Activated CD4-positive, alpha-beta T cell treated with anti-CD3 and anti-CD28 coated beads, Interleukin-2, amount 10 ng/mL, durations not matched to agents 24 days and 14 days (primary cell): Measurements from ENCODE around the gene ZNF420. TPM values are rescaled to one million over a fixed set of nuclear protein-coding genes. Genes with fewer than 3 reads are reported as not detected.
"Not testable (repeated sequence)": the region's sequence is repeated elsewhere in the genome, so short reads cannot be mapped to it uniquely, and the experiment has no call there.

Experiments
- DNase-seq: peaks from one replicate; pipeline ENCODE4 v3.0.0; 2022
- H3K27ac Mint-ChIP-seq: one replicate; pipeline ENCODE4 v1.8.0; 2022; ENCODE audit warnings: mild to moderate bottlenecking, mixed read lengths
- H3K27me3 Mint-ChIP-seq: one replicate; pipeline ENCODE4 v1.8.0; 2022; ENCODE audit warnings: mixed read lengths
- H3K36me3 Mint-ChIP-seq: one replicate; pipeline ENCODE4 v1.8.0; 2022; ENCODE audit warnings: low read depth, mild to moderate bottlenecking, mixed read lengths
- H3K4me1 Mint-ChIP-seq: one replicate; pipeline ENCODE4 v1.8.0; 2021; ENCODE audit warnings: mixed read lengths
- H3K4me3 Mint-ChIP-seq: one replicate; pipeline ENCODE4 v1.8.0; 2022; ENCODE audit warnings: mild to moderate bottlenecking, moderate library complexity, mixed read lengths
- H3K9me3 Mint-ChIP-seq: one replicate; pipeline ENCODE4 v1.8.0; 2021; ENCODE audit warnings: mixed read lengths
- intact Hi-C: fragments of 100-400 bp; cut with micrococcal nuclease; formaldehyde crosslinking; loops from one replicate; pipeline ENCODE4 v1.15.1; 2023
- total RNA-seq: library from RNA; stranded (reverse); gene quantifications from 2 replicates; pipeline ENCODE4 v1.2.3, GENCODE V29; 2022

The ZNF420 gene
- total RNA-seq, 1 donor from 2014 or later: 11.9 TPM

DNA sequence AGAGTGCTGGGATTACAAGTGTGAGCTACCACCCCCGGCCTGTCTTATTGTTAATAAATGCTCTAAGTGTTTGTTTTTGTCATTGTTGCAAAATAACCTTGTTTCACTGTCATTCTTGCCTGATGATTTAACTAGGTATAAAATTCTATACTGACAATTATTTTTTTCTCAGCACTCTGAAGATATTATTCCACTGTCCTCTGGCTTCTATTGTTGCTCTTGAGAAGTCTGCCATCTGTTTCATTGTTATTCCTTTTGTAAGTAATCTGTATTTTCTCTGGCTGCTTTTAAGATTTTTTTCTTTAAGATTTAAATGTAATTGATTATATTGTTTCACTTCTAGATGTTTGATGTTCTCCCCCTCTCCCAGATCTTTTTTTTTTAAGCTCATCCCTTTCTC lies 17.6 kb downstream of the ZNF420 start:
- Mint-ChIP-seq H3K27me3 (no peaks in the 10 kb centered on the region), H3K4me3 (no peak overlapping the region), H3K9me3 (peaks cover 35% of the 10 kb centered on the region), H3K4me1 (no peaks in the 10 kb centered on the region), H3K27ac (no peak overlapping the region), H3K36me3 (peaks cover 90% of the 10 kb centered on the region)
- no peak for DNase-seq
- intact Hi-C loops: no loop called here

DNA sequence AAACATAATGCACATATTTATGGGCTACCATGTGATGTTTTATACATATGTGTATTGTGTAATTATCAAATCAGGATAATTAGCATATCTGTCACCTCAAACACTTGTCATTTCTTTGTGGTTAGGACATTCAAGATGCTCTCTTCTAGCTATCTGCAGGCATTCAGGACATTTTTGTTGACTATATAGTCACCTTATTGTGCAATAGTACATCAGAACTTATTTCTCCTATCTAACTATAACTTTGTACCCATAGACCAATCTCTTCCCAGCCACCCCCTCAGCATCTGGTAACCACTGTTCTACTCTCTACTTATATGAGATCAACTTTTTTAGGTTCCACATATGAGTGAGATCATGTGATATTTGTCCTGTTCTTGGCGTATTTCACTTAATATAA lies 20.3 kb downstream of the ZNF420 start:
- peaks cover 89% of the 10 kb centered on the region for H3K36me3 Mint-ChIP-seq
- H3K4me3 Mint-ChIP-seq: no peak overlapping the region
- H3K4me1 Mint-ChIP-seq: no peaks in the 10 kb centered on the region
- DNase-seq: no peak
- peaks cover 34% of the 10 kb centered on the region for H3K9me3 Mint-ChIP-seq
- H3K27ac Mint-ChIP-seq: no peak overlapping the region
- no peaks in the 10 kb centered on the region for H3K27me3 Mint-ChIP-seq
- intact Hi-C loops: no loop called here

DNA sequence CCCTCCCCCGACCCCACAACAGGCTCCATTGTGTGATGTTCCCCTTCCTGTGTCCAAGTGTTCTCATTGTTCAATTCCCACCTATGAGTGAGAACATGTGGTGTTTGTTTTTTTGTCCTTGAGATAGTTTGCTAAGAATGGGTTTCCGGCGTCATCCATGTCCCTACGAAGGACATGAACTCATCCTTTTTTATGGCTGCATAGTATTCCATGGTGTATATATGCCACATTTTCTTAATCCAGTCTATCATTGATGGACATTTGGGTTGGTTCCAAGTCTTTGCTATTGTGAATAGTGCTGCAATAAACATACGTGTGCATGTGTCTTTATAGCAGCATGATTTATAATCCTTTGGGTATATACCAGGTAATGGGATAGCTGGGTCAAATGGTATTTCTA lies 25.9 kb downstream of the ZNF420 start:
- H3K4me1 Mint-ChIP-seq, H3K4me3 Mint-ChIP-seq, DNase-seq, H3K27ac Mint-ChIP-seq, intact Hi-C loops, H3K27me3 Mint-ChIP-seq: not testable (repeated sequence)
- Mint-ChIP-seq H3K36me3 (peaks cover 84% of the 10 kb centered on the region), H3K9me3 (peaks cover 34% of the 10 kb centered on the region)

DNA sequence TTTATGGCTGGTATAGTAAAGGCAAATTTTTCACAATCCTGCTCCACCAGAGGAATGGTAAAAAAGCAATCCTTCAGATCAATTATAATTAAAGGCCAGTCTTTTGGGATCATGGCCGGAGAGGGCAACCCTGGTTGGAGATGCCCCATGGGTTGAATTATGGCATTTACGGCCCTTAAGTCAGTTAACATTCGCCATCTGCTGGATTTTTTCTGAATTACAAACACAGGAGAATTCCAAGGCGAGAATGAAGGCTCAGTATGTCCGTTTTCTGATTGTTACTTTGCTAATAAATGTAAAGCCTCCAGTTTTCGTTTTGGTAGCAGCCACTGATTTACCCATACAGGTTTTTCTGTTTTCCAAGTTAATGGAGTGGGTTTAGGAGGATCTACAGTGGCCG lies 33.5 kb downstream of the ZNF420 start:
- DNase-seq, H3K4me3 Mint-ChIP-seq, H3K27me3 Mint-ChIP-seq, H3K27ac Mint-ChIP-seq, intact Hi-C loops, H3K4me1 Mint-ChIP-seq: not testable (repeated sequence)
- Mint-ChIP-seq H3K36me3 (peaks cover 83% of the 10 kb centered on the region), H3K9me3 (peaks cover 41% of the 10 kb centered on the region)

DNA sequence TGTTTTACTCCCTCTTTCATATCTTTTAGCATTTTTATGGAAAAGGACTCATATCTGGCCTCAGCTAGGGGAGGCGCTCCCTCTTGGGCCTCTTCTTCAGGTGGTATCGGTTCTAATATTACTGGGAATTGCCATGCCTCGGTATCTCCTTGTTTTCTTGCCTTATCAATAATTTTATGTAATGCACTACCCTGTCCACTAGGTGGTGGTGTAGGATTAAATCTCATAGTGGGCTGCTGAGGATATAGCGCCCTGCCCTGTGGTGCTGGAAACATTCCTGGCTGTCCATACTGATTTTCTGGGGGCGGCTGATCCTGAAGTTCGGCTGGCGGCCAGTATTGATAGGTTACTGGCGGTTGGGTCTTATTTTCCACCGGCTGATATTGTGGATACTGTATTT lies 35.8 kb downstream of the ZNF420 start:
- DNase-seq: no peak
- H3K27me3 Mint-ChIP-seq: no peaks in the 10 kb centered on the region
- no peaks in the 10 kb centered on the region for H3K4me1 Mint-ChIP-seq
- H3K4me3 Mint-ChIP-seq: no peak overlapping the region
- intact Hi-C loops: no loop called here
- no peak overlapping the region for H3K27ac Mint-ChIP-seq
- peaks cover 32% of the 10 kb centered on the region for H3K9me3 Mint-ChIP-seq
- peaks cover 64% of the 10 kb centered on the region for H3K36me3 Mint-ChIP-seq

DNA sequence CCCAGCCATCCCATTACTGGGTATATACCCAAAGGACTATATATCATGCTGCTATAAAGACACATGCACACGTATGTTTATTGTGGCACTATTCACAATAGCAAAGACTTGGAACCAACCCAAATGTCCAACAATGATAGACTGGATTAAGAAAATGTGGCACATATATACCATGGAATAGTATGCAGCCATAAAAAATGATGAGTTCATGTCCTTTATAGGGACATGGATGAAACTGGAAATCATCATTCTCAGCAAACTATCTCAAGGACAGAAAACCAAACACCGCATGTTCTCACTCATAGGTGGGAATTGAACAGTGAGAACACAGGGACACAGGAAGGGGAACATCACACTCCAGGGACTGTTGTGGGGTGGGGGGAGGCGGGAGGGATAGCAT lies 43.9 kb downstream of the ZNF420 start:
- H3K9me3 Mint-ChIP-seq: peaks cover 13% of the 10 kb centered on the region

DNA sequence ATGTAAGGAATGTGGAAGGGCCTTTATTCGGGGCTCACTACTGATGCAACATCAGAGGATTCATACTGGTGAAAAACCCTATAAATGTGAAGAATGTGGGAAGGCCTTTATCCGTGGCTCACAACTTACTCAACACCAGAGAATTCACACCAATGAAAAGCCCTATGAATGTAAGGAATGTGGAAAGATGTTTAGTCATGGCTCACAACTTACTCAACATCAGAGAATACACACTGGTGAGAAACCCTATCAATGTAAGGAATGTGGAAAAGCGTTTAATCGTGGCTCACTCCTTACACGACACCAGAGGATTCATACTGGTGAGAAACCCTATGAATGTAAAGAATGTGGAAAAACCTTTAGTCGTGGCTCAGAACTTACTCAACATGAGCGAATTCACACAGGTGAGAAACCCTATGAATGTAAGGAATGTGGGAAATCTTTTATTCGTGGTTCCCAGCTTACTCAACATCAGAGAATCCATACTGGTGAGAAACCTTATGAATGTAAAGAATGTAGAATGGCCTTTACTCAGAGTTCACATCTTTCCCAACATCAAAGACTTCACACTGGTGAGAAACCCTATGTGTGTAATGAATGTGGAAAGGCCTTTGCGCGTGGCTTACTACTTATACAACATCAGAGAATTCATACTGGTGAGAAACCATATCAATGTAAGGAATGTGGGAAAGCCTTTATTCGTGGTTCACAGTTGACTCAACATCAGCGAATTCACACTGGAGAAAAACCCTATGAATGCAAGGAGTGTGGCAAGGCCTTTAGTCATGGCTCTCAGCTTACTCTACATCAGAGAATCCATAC lies 50.0 kb downstream of the ZNF420 start:
- Mint-ChIP-seq H3K27ac (no peak overlapping the region), H3K36me3 (peaks cover 46% of the 10 kb centered on the region), H3K4me1 (no peaks in the 10 kb centered on the region), H3K27me3 (no peaks in the 10 kb centered on the region), H3K9me3 (peaks cover 21% of the 10 kb centered on the region), H3K4me3 (no peak overlapping the region)
- intact Hi-C loops: no loop called here
- no peak for DNase-seq

More for the DNA sequence above, 43.9 kb downstream of the ZNF420 start:
- intact Hi-C loops, H3K27ac Mint-ChIP-seq, H3K4me3 Mint-ChIP-seq, DNase-seq, H3K27me3 Mint-ChIP-seq, H3K4me1 Mint-ChIP-seq: not testable (repeated sequence)
- H3K36me3 Mint-ChIP-seq: peaks cover 21% of the 10 kb centered on the region

DNA sequence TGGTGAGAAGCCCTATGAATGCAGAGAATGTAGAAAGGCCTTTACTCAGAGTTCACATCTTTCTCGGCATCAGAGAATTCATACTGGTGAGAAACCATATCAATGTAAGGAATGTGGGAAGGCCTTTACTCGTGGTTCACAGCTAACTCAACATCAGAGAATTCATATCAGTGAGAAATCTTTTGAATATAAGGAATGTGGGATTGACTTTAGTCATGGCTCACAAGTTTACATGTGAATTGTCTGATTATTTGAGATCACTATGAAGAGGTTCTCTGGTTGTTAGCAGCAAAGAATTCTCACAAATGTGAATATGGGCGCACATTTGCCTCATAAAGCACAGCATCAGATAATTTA lies 50.6 kb downstream of the ZNF420 start:
- no peaks in the 10 kb centered on the region for H3K4me1 Mint-ChIP-seq
- H3K27ac Mint-ChIP-seq: no peak overlapping the region
- H3K9me3 Mint-ChIP-seq: peaks cover 27% of the 10 kb centered on the region
- H3K27me3 Mint-ChIP-seq: no peaks in the 10 kb centered on the region
- H3K4me3 Mint-ChIP-seq: no peak overlapping the region
- DNase-seq: no peak
- intact Hi-C loops: no loop called here
- peaks cover 46% of the 10 kb centered on the region for H3K36me3 Mint-ChIP-seq

DNA sequence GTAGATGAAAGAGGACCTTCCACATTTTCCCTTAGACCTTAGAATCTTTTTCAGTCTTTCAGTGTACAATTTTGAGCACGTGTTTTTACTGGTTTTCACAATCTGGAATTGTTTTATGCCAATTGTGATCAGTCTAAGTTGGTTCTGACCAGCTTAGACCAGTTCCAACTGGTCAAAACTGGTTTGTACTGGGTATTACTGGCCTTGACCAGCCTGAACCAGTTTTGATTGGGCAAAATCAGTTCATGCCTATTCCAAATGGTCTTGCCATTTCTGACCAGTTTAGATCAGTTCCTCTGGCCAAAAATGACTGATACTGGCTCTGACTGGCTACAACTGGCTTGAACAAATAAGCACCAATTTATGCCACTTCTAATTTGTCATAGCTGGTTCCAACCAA lies 57.9 kb downstream of the ZNF420 start:
- H3K9me3 Mint-ChIP-seq: peaks cover 37% of the 10 kb centered on the region

DNA sequence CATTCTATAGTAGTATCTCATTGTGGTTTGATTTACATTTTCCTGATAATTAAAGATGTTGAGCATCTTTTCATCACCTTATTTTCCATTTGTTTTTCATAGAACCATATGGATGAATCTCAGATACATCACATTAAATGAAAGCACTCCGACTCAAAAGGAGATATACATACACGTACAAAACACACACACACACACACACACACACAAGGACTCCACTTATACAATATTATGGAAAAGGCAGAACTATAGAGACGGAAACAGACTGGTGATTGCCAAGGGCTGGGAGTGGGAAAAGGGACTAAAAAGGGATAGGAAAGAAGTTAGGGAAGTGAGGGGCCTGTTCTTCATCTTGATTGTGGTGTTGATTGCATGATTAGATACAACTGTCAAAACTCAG lies 70.0 kb downstream of the ZNF420 start:
- H3K9me3 Mint-ChIP-seq: peaks cover 40% of the 10 kb centered on the region

More for the DNA sequence above, 57.9 kb downstream of the ZNF420 start:
- intact Hi-C loops: no loop called here
- no peak for DNase-seq
- H3K36me3 Mint-ChIP-seq: peaks cover 5% of the 10 kb centered on the region
- no peaks in the 10 kb centered on the region for H3K27me3 Mint-ChIP-seq
- no peak overlapping the region for H3K27ac Mint-ChIP-seq
- H3K4me3 Mint-ChIP-seq: no peak overlapping the region
- no peaks in the 10 kb centered on the region for H3K4me1 Mint-ChIP-seq

DNA sequence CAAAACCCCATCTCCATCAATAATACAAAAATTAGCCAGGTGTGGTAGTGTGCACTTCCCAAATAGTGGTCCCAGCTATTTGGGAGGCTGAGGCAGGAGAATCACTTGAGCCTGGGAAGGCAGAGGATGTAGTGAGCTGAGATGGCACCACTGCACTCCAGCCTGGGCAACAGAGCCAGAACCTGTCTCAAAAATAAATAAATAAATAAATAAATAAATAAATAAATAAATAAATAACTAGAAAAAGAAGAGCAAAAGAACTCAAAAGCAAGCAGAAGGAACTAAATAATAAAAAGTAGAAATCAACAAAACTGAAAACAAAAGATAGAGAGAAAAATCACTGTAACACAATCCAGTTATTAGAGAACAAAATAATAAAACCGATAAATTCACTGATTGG lies 81.9 kb downstream of the ZNF420 start:
- Mint-ChIP-seq H3K36me3 (peaks cover 36% of the 10 kb centered on the region), H3K9me3 (peaks cover 38% of the 10 kb centered on the region), H3K4me3 (no peak overlapping the region), H3K27me3 (no peaks in the 10 kb centered on the region), H3K27ac (no peak overlapping the region), H3K4me1 (no peaks in the 10 kb centered on the region)
- intact Hi-C loops: no loop called here
- DNase-seq: no peak

More for the DNA sequence above, 70.0 kb downstream of the ZNF420 start:
- Mint-ChIP-seq H3K4me1 (no peaks in the 10 kb centered on the region), H3K27me3 (no peaks in the 10 kb centered on the region), H3K4me3 (no peak overlapping the region), H3K27ac (no peak overlapping the region), H3K36me3 (peaks cover 12% of the 10 kb centered on the region)
- no peak for DNase-seq
- intact Hi-C loops: no loop called here

DNA sequence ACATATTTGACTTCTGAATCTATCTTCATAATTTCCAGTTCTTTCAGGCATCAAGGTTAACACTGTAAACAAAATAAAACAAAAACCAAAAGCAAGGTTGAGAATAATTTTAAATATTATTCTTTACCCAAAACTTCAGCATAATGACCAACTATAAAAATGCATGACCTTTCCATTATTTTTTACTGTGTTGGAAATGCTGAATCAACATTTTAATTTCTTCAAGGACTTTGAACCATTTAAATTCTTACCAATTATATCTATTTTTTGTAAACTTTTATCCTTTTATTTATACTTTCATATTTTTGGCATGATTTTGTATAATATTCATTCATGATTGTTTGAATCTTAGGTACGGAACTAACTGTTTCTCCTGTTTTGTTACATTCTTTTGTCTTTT lies 87.4 kb downstream of the ZNF420 start:
- peaks cover 31% of the 10 kb centered on the region for H3K9me3 Mint-ChIP-seq
- peaks cover 49% of the 10 kb centered on the region for H3K36me3 Mint-ChIP-seq
- H3K27ac Mint-ChIP-seq: no peak overlapping the region
- H3K27me3 Mint-ChIP-seq: no peaks in the 10 kb centered on the region
- H3K4me3 Mint-ChIP-seq: no peak overlapping the region
- no peaks in the 10 kb centered on the region for H3K4me1 Mint-ChIP-seq
- intact Hi-C loops: no loop called here
- DNase-seq: no peak

DNA sequence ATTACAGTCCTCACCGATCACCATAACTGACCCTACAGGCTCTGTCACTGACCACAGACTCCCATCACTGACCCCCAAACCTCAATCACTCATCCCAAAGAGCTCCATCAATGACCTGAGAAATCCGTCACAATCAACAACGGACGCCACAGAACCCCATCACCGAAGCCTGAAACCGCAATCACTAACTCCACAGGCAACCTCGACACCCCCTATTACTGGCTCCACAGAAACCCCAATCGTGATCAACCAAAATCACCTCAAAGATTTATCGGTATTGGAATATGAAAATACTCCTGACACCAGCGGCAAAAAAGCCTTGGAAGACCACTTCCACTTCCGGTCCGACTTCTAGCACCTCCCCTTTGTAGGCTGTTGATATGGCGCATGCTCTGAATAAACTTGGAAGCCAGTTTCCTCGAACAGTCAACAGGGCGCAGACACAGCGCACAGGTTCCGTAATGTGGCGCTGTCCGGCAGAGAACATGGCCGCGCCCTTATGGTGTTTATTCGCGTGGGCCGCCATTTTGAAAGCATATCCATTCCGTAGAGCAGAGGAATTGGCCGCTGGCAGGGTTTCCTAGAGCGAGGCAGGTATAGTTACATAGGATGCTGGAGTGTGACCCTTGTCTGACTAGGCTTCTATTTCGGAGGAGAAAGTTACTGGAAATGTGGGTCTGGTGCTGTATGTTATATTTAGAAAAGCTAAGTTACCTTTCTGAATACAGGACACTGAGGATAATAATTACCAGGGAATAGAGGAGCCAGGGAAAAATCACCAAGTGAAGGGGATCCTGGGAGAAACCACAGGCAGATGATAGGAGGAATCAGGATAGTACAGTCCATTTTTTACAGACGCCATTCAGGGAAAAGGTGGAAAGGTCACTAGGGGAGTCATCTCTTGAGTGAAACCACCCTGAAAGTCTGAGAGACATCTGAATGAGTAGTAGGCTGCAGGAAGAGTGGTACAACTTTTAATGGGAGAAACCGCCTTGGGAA lies 94.4 kb downstream of the ZNF420 start, which contains the start of gene ZNF585A:
ZNF585A (minus strand) TSS at position 328 of the 999 bp plus-strand sequence. CDS start 2,785 bp downstream, outside the sequence.
- H3K27me3 Mint-ChIP-seq: no peaks in the 10 kb centered on the region
- intact Hi-C loops: loop anchor here (1.0 to 5.0 kb wide), 6 partner anchors 38 to 295 kb away; partner anchors contain the start of genes ZNF383, ZNF420, ZNF568 and ZNF569
- peaks cover 23% of the 10 kb centered on the region for H3K36me3 Mint-ChIP-seq
- H3K4me3 Mint-ChIP-seq: no peak within 1 kb of the TSS
- peak; percentile 94 for DNase-seq
- no peak within 1 kb of the TSS for H3K27ac Mint-ChIP-seq
- no peaks in the 10 kb centered on the region for H3K4me1 Mint-ChIP-seq
- peaks cover 32% of the 10 kb centered on the region for H3K9me3 Mint-ChIP-seq
